OCI-LY7 (cell line): ENCODE data around the gene PLCB2.

Experiments used
- EZH2phosphoT487 ChIP-seq: fragments of 200-600 bp; sonication (generic); IDR thresholded peaks from 2 replicates; pipeline ENCODE4 v1.6.1; 2018; ENCODE audit warnings: low read depth, borderline replicate concordance, mild to moderate bottlenecking, mixed run types, antibody characterized with exemption, low read length, moderate library complexity, mixed read lengths
- TF ChIP-seq, protein P1 (sequence below): fragments of 200-600 bp; sonication (generic); conservative IDR thresholded peaks from 2 replicates; pipeline ENCODE4 v1.5.1; 2014; ENCODE audit warnings: mild to moderate bottlenecking, antibody characterized with exemption, low read length, moderate library complexity, mixed read lengths

GRCh38 chr15:40313531-40314398 is 6.0 kb upstream of the PLCB2 start:
- TF ChIP-seq, protein P1, sequence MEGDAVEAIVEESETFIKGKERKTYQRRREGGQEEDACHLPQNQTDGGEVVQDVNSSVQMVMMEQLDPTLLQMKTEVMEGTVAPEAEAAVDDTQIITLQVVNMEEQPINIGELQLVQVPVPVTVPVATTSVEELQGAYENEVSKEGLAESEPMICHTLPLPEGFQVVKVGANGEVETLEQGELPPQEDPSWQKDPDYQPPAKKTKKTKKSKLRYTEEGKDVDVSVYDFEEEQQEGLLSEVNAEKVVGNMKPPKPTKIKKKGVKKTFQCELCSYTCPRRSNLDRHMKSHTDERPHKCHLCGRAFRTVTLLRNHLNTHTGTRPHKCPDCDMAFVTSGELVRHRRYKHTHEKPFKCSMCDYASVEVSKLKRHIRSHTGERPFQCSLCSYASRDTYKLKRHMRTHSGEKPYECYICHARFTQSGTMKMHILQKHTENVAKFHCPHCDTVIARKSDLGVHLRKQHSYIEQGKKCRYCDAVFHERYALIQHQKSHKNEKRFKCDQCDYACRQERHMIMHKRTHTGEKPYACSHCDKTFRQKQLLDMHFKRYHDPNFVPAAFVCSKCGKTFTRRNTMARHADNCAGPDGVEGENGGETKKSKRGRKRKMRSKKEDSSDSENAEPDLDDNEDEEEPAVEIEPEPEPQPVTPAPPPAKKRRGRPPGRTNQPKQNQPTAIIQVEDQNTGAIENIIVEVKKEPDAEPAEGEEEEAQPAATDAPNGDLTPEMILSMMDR: no peak
- no peak for TF ChIP-seq EZH2phosphoT487
